ENCODE measurements around the gene KLHDC10. TPM values are rescaled to one million over a fixed set of nuclear protein-coding genes. Genes with fewer than 3 reads are reported as not detected.

Gene KLHDC10
- polyA plus RNA-seq, 2 of the 4 experiments (the other 2 are of a cell fraction) = 25.7 to 35.0 TPM

DNA sequence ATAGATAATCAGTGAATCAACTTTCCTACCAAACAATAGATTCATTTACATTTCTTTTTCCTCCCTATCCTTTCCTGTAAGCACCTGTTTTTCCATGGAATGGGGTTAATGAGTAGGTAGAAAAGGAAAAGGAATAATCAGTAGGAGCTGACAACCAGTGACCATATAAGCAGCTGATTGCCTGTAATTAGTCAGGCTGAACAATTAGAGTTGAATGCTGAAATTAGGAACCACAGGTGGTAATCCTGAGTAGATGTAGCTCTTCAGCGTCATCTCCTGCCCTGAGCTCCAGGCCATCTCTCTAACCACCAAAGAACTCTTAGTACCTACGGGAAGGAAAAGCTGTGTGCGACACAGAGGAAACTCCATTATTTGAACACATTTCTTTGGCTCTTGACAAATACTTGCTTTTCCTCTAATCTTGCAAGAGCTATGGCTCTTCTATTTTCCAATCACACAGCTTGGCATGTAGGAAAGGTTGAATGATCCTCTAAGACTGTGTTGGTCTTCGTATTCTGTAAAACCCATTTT is 63.8 kb downstream of the KLHDC10 start:
- 97% methylated on average over 4 of the region's 4 CpGs for WGBS (ENCODE audit: missing lambda C conversion rate)
- TF ChIP-seq ZSCAN20 (CRISPR knock-in tag; IDR thresholded peaks at IDR 0.05) (no peak), HDAC2 (IDR thresholded peaks at IDR 0.05) (no peak), EHF (CRISPR knock-in tag; IDR thresholded peaks at IDR 0.05) (no peak), RCOR1 (IDR thresholded peaks at IDR 0.05; ENCODE audit: low read depth, low read length) (no peak), FOXS1 (CRISPR knock-in tag; IDR thresholded peaks at IDR 0.05) (no peak), HOXB5 (CRISPR knock-in tag; IDR thresholded peaks at IDR 0.05) (no peak), FOSL2 (IDR thresholded peaks at IDR 0.05) (no peak), FOSL2 (CRISPR knock-in tag; IDR thresholded peaks at IDR 0.05) (no peak), ELK1 (IDR thresholded peaks at IDR 0.05; ENCODE audit: low read depth, low read length) (no peak), FOSB (CRISPR knock-in tag; IDR thresholded peaks at IDR 0.05) (no peak), CHD2 (IDR thresholded peaks at IDR 0.05; ENCODE audit: low read length, partially characterized antibody) (no peak), PHF8 (IDR thresholded peaks at IDR 0.05; ENCODE audit: borderline replicate concordance, low read depth) (no peak), MAX (IDR thresholded peaks at IDR 0.05) (no peak), POLR2AphosphoS2 (conservative IDR thresholded peaks at IDR 0.05; ENCODE audit: low read length) (no peak), RARB (CRISPR knock-in tag; IDR thresholded peaks at IDR 0.05) (no peak), MAFK (IDR thresholded peaks at IDR 0.05; ENCODE audit: partially characterized antibody) (no peak), ESRRA (IDR thresholded peaks at IDR 0.05; ENCODE audit: borderline replicate concordance, low read length) (no peak)
- TF ChIP-seq, protein P1, sequence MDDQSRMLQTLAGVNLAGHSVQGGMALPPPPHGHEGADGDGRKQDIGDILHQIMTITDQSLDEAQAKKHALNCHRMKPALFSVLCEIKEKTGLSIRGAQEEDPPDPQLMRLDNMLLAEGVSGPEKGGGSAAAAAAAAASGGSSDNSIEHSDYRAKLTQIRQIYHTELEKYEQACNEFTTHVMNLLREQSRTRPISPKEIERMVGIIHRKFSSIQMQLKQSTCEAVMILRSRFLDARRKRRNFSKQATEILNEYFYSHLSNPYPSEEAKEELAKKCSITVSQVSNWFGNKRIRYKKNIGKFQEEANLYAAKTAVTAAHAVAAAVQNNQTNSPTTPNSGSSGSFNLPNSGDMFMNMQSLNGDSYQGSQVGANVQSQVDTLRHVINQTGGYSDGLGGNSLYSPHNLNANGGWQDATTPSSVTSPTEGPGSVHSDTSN (IDR thresholded peaks at IDR 0.05) = no peak
- TF ChIP-seq, protein P2, sequence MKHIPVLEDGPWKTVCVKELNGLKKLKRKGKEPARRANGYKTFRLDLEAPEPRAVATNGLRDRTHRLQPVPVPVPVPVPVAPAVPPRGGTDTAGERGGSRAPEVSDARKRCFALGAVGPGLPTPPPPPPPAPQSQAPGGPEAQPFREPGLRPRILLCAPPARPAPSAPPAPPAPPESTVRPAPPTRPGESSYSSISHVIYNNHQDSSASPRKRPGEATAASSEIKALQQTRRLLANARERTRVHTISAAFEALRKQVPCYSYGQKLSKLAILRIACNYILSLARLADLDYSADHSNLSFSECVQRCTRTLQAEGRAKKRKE (CRISPR knock-in tag; IDR thresholded peaks at IDR 0.05; ENCODE audit: low read depth) = no peak
- TF ChIP-seq, protein P3, sequence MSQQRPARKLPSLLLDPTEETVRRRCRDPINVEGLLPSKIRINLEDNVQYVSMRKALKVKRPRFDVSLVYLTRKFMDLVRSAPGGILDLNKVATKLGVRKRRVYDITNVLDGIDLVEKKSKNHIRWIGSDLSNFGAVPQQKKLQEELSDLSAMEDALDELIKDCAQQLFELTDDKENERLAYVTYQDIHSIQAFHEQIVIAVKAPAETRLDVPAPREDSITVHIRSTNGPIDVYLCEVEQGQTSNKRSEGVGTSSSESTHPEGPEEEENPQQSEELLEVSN (IDR thresholded peaks at IDR 0.05; ENCODE audit: borderline replicate concordance, low read depth) = no peak
- CTCF ChIA-PET = interaction anchor here (1.2 kb wide), 1 partner anchor 25 kb away, joined by 4 read pairs; no protein-coding TSS in a partner anchor
- Histone ChIP-seq H3K4me3 (no peak overlapping the region), H3K4me1 (peaks cover 6% of the 10 kb centered on the region; the same call in 1 of the 3 replicates), H3K27ac (no peak overlapping the region), H3K4me2 (no peak overlapping the region), H3K9me3 (no peaks in the 10 kb centered on the region)
- no peak for DNase-seq (ENCODE audit: low read depth in 1 of 2, low spot score in 1 of 2)
- FAIRE-seq = no peak
- no peak for ATAC-seq
- POLR2A ChIA-PET = no interaction called here

- Histone ChIP-seq H3K4me2 (no peak overlapping the region), H3K4me3 (no peak overlapping the region), H3K4me1 (peaks cover 6% of the 10 kb centered on the region; the same call in 1 of the 3 replicates), H3K9me3 (no peaks in the 10 kb centered on the region), H3K27ac (no peak overlapping the region)
- DNase-seq (ENCODE audit: low read depth in 1 of 2, low spot score in 1 of 2) = no peak
- no peak for FAIRE-seq
- ChIA-PET POLR2A (no interaction called here), CTCF (interaction anchor here (1.2 kb wide), 1 partner anchor 25 kb away, joined by 4 read pairs; no protein-coding TSS in a partner anchor)
- no peak for ATAC-seq
- TF ChIP-seq CBX8 (IDR thresholded peaks at IDR 0.05) (no peak), MYC (IDR thresholded peaks at IDR 0.05; ENCODE audit: borderline replicate concordance, low read length) (no peak), NPAS2 (CRISPR knock-in tag; IDR thresholded peaks at IDR 0.05; ENCODE audit: borderline replicate concordance) (no peak), HOXB5 (CRISPR knock-in tag; IDR thresholded peaks at IDR 0.05) (no peak), RFX5 (IDR thresholded peaks at IDR 0.05) (no peak), EHF (CRISPR knock-in tag; IDR thresholded peaks at IDR 0.05) (no peak), HDAC2 (IDR thresholded peaks at IDR 0.05) (no peak), ZNF302 (CRISPR knock-in tag; IDR thresholded peaks at IDR 0.05) (no peak), CHD2 (IDR thresholded peaks at IDR 0.05; ENCODE audit: low read length, partially characterized antibody) (no peak), PHF8 (IDR thresholded peaks at IDR 0.05; ENCODE audit: borderline replicate concordance, low read depth) (no peak), CBX2 (IDR thresholded peaks at IDR 0.05; ENCODE audit: borderline replicate concordance, low read depth) (no peak), RAD21 (conservative IDR thresholded peaks at IDR 0.05 in 1 of 2, IDR thresholded peaks at IDR 0.05 in 1 of 2) (no peak), GATA3 (IDR thresholded peaks at IDR 0.05; ENCODE audit: borderline replicate concordance) (no peak), SREBF2 (IDR thresholded peaks at IDR 0.05) (no peak), HES2 (IDR thresholded peaks at IDR 0.05) (no peak), HEYL (CRISPR knock-in tag; IDR thresholded peaks at IDR 0.05) (no peak)
- TF ChIP-seq, protein P4, sequence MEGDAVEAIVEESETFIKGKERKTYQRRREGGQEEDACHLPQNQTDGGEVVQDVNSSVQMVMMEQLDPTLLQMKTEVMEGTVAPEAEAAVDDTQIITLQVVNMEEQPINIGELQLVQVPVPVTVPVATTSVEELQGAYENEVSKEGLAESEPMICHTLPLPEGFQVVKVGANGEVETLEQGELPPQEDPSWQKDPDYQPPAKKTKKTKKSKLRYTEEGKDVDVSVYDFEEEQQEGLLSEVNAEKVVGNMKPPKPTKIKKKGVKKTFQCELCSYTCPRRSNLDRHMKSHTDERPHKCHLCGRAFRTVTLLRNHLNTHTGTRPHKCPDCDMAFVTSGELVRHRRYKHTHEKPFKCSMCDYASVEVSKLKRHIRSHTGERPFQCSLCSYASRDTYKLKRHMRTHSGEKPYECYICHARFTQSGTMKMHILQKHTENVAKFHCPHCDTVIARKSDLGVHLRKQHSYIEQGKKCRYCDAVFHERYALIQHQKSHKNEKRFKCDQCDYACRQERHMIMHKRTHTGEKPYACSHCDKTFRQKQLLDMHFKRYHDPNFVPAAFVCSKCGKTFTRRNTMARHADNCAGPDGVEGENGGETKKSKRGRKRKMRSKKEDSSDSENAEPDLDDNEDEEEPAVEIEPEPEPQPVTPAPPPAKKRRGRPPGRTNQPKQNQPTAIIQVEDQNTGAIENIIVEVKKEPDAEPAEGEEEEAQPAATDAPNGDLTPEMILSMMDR (IDR thresholded peaks at IDR 0.05) = no peak
- TF ChIP-seq, protein P2 (CRISPR knock-in tag; IDR thresholded peaks at IDR 0.05; ENCODE audit: low read depth) = no peak
- WGBS (ENCODE audit: missing lambda C conversion rate) = 90% methylated on average over 7 of the region's 7 CpGs
These were observed 64.4 kb downstream of the KLHDC10 start for GRCh38 chr7:130134726-130135125.

Measured in A549 (cell line).